Measurements from ENCODE around the gene HTRA1.

The HTRA1 gene

GRCh38 chr10:122560279-122560804 is 99.0 kb downstream of the HTRA1 start, which contains the start of gene DMBT1:
Gene DMBT1 (plus strand): TSS chr10:122560754. CDS start chr10:122560771, 17 bp downstream.
- DNase-seq: no peak

- DNase-seq: no peak
These were observed 99.9 kb downstream of the HTRA1 start for GRCh38 chr10:122561212-122561611.

GRCh38 chr10:122561792-122562191 is 100.4 kb downstream of the HTRA1 start:
- no peak for DNase-seq
